Measurements from ENCODE around the gene CCDC60.

Gene CCDC60

GRCh38 chr12:119540476-119540875, 205.9 kb downstream of the CCDC60 start:
- H3K27me3 ChIP-seq (ENCODE audit: control insufficient read depth, low read length): peaks cover 12% of the 10 kb centered on the region
- H3K4me2 ChIP-seq (ENCODE audit: low read length): no peak overlapping the region
- no peak overlapping the region for H3K27ac ChIP-seq (ENCODE audit: low read depth, low read length)
- no peaks in the 10 kb centered on the region for H3K9me2 ChIP-seq (replicated peaks; ENCODE audit: control insufficient read depth, low read length)
- no peaks in the 10 kb centered on the region for H3F3A ChIP-seq (ENCODE audit: control insufficient read depth, insufficient read depth)
- no peaks in the 10 kb centered on the region for H4K20me1 ChIP-seq (ENCODE audit: control insufficient read depth, insufficient read depth, low read depth, low read length)
- H3K36me3 ChIP-seq (ENCODE audit: control insufficient read depth, low read length): no peaks in the 10 kb centered on the region
- TF ChIP-seq EZH2phosphoT487 (IDR thresholded peaks at IDR 0.05; ENCODE audit: borderline replicate concordance, low read length): no peak
- TF ChIP-seq, protein P1, sequence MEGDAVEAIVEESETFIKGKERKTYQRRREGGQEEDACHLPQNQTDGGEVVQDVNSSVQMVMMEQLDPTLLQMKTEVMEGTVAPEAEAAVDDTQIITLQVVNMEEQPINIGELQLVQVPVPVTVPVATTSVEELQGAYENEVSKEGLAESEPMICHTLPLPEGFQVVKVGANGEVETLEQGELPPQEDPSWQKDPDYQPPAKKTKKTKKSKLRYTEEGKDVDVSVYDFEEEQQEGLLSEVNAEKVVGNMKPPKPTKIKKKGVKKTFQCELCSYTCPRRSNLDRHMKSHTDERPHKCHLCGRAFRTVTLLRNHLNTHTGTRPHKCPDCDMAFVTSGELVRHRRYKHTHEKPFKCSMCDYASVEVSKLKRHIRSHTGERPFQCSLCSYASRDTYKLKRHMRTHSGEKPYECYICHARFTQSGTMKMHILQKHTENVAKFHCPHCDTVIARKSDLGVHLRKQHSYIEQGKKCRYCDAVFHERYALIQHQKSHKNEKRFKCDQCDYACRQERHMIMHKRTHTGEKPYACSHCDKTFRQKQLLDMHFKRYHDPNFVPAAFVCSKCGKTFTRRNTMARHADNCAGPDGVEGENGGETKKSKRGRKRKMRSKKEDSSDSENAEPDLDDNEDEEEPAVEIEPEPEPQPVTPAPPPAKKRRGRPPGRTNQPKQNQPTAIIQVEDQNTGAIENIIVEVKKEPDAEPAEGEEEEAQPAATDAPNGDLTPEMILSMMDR (IDR thresholded peaks at IDR 0.05; ENCODE audit: low read depth, low read length, poor library complexity, severe bottlenecking): no peak
- peaks cover 5% of the 10 kb centered on the region for H3K4me1 ChIP-seq (ENCODE audit: control insufficient read depth, low read length)
- no peaks in the 10 kb centered on the region; the same call in 1 of the 2 replicates for H3K9me3 ChIP-seq (ENCODE audit: control insufficient read depth, insufficient read depth, low read length)
- H3K79me2 ChIP-seq (ENCODE audit: control insufficient read depth, low read length): no peaks in the 10 kb centered on the region
- no peak overlapping the region for H3K4me3 ChIP-seq (ENCODE audit: low read length)

DNA sequence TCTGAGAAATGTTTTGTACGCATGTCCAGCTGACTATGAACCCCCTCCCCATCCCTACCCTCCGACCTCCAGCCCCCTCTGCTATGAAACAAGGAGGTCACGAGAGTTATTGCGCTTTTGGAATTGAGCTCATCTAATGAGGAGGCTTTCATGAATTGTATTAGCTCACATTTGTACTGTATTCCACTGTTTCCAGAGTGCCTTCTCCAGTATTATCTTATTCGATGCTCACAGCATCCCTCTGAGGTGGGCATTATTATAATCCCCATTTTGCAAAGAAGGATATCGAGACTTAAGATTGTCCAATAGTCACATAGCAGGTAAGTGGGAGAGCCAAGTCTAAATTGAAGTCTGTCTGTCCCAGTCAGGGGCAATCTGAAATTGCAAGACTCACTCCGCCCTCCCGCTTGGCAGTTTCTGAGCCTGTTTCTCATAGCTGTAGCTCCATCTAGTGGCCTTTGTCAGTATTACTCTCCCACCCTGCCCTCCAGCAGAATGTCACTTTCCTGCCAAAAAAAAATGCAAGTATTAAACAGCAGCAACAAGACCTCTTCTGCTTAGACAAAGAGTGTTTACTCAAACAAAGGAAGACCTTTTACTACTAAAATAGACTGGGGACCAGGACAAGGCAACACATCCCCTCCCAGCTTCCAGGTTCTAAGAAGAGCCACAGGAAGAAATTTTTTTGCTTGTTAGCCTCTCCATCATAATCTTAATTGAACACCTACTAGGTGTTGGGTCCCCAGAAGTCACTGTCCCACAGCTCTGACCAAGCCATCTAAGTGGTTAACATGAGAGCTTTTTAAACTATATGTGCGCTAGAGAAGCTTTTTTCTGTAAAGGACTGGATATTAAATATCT, 210.5 kb downstream of the CCDC60 start:
- H4K20me1 ChIP-seq (ENCODE audit: control insufficient read depth, insufficient read depth, low read depth, low read length): no peaks in the 10 kb centered on the region
- H3K4me2 ChIP-seq (ENCODE audit: low read length): no peak overlapping the region
- no peak overlapping the region for H3K4me3 ChIP-seq (ENCODE audit: low read length)
- no peaks in the 10 kb centered on the region for H3K36me3 ChIP-seq (ENCODE audit: control insufficient read depth, low read length)
- TF ChIP-seq, protein P1 (IDR thresholded peaks at IDR 0.05; ENCODE audit: low read depth, low read length, poor library complexity, severe bottlenecking): peak; percentile 83
- TF ChIP-seq EZH2phosphoT487 (IDR thresholded peaks at IDR 0.05; ENCODE audit: borderline replicate concordance, low read length): no peak
- no peaks in the 10 kb centered on the region for H3F3A ChIP-seq (ENCODE audit: control insufficient read depth, insufficient read depth)
- peaks cover 12% of the 10 kb centered on the region for H3K27me3 ChIP-seq (ENCODE audit: control insufficient read depth, low read length)
- no peaks in the 10 kb centered on the region for H3K79me2 ChIP-seq (ENCODE audit: control insufficient read depth, low read length)
- no peaks in the 10 kb centered on the region for H3K9me2 ChIP-seq (replicated peaks; ENCODE audit: control insufficient read depth, low read length)
- H3K9me3 ChIP-seq (ENCODE audit: control insufficient read depth, insufficient read depth, low read length): no peaks in the 10 kb centered on the region; the same call in 1 of the 2 replicates
- H3K27ac ChIP-seq (ENCODE audit: low read depth, low read length): no peak overlapping the region
- peaks cover 23% of the 10 kb centered on the region for H3K4me1 ChIP-seq (ENCODE audit: control insufficient read depth, low read length)

GRCh38 chr12:119546340-119546739, 211.8 kb downstream of the CCDC60 start:
- TF ChIP-seq EZH2phosphoT487 (IDR thresholded peaks at IDR 0.05; ENCODE audit: borderline replicate concordance, low read length): no peak
- TF ChIP-seq, protein P1 (IDR thresholded peaks at IDR 0.05; ENCODE audit: low read depth, low read length, poor library complexity, severe bottlenecking): no peak
- Histone ChIP-seq H3K36me3 (ENCODE audit: control insufficient read depth, low read length) (no peaks in the 10 kb centered on the region), H3K4me3 (ENCODE audit: low read length) (no peak overlapping the region), H3K4me2 (ENCODE audit: low read length) (peak overlapping the region; percentile 32), H3K9me3 (ENCODE audit: control insufficient read depth, insufficient read depth, low read length) (no peaks in the 10 kb centered on the region), H3K9me2 (replicated peaks; ENCODE audit: control insufficient read depth, low read length) (no peaks in the 10 kb centered on the region), H3F3A (ENCODE audit: control insufficient read depth, insufficient read depth) (no peaks in the 10 kb centered on the region), H4K20me1 (ENCODE audit: control insufficient read depth, insufficient read depth, low read depth, low read length) (no peaks in the 10 kb centered on the region), H3K27me3 (ENCODE audit: control insufficient read depth, low read length) (peaks cover 12% of the 10 kb centered on the region), H3K27ac (ENCODE audit: low read depth, low read length) (no peak overlapping the region), H3K79me2 (ENCODE audit: control insufficient read depth, low read length) (no peaks in the 10 kb centered on the region), H3K4me1 (ENCODE audit: control insufficient read depth, low read length) (peaks cover 23% of the 10 kb centered on the region)

All from DOHH2 (cell line).